Thymus (tissue), 11 donors: Measurements from ENCODE around the gene PSAP. TPM values are rescaled to one million over a fixed set of nuclear protein-coding genes. Genes with fewer than 3 reads are reported as not detected.

Experiments used
- DNase-seq, 9 donors: peaks; one replicate each; pipeline ENCODE4 v3.0.0-alpha.2; 2013; ENCODE audit warnings: low spot score in 9 of 9, low read depth in 6 of 9, missing footprints in 1 of 9
- H3K27ac ChIP-seq, 2 donors: one replicate each; pipeline ENCODE4 v1.5.1; 2013; ENCODE audit warnings: control low read depth in 1 of 2, low read depth in 1 of 2, low read length in 1 of 2, mild to moderate bottlenecking in 1 of 2, moderate library complexity in 1 of 2
- H3K27me3 ChIP-seq, 2 donors: one replicate each; pipeline ENCODE4 v1.5.1; 2013; ENCODE audit warnings: low read length in 1 of 2; ENCODE audit not compliant: control insufficient read depth in 2 of 2, insufficient read depth in 1 of 2
- H3K36me3 ChIP-seq, 2 donors: one replicate each; pipeline ENCODE4 v1.5.1; 2013; ENCODE audit warnings: low read length in 1 of 2, mild to moderate bottlenecking in 1 of 2, moderate library complexity in 1 of 2; ENCODE audit not compliant: control insufficient read depth in 2 of 2, insufficient read depth in 2 of 2
- H3K4me1 ChIP-seq, 2 donors: one replicate each; pipeline ENCODE4 v1.5.1; 2013; ENCODE audit warnings: low read length in 2 of 2; ENCODE audit not compliant: control insufficient read depth in 2 of 2, insufficient read depth in 2 of 2
- H3K4me3 ChIP-seq, 2 donors: one replicate each; pipeline ENCODE4 v1.5.1; 2013; ENCODE audit warnings: low read length in 2 of 2, control low read depth in 1 of 2, mild to moderate bottlenecking in 1 of 2
- H3K9me3 ChIP-seq, 2 donors: one replicate each; pipeline ENCODE4 v1.5.1; 2013; ENCODE audit warnings: low read length in 1 of 2, mild to moderate bottlenecking in 1 of 2; ENCODE audit not compliant: control insufficient read depth in 2 of 2, insufficient read depth in 1 of 2
- whole genome bisulfite sequencing: extraction: QIAGEN DNeasy Blood & Tissue Kit; methylation state at CpG from one replicate; pipeline ENCODE4 v1.1.7; 2013; 5-methylcytosine and 5-hydroxymethylcytosine counted together
- polyA plus RNA-seq: library from polyadenylated mRNA; stranded (reverse); fragments of 200-250 nt; gene quantifications from one replicate; pipeline ENCODE4 v1.2.3, GENCODE V29; 2013
- total RNA-seq: library from RNA; stranded (reverse); fragments of 120-200 nt; gene quantifications from one replicate; pipeline ENCODE4 v1.2.4, GENCODE V29; 2013
- donor health status: healthy.

The PSAP gene
- total and polyA plus RNA-seq, 2 donors = 579 to 613 TPM

GRCh38 chr10:71817831-71818655, 33.0 kb downstream of the PSAP start:
- WGBS = 97% methylated on average over 9 of the region's 9 CpGs
- Histone ChIP-seq H3K36me3 (peaks cover 88 to 89% of the 10 kb centered on the region in 2 donors), H3K27ac (no peak overlapping the region), H3K4me1 (no peaks in the 10 kb centered on the region), H3K27me3 (no peaks in the 10 kb centered on the region), H3K4me3 (no peak overlapping the region), H3K9me3 (no peaks in the 10 kb centered on the region)
- no peak for DNase-seq

- no peak for DNase-seq
- H3K27me3 ChIP-seq = no peaks in the 10 kb centered on the region
- H3K9me3 ChIP-seq = no peaks in the 10 kb centered on the region
- H3K4me3 ChIP-seq = no peak overlapping the region
- no peak overlapping the region for H3K27ac ChIP-seq
- WGBS = 98% methylated on average over 8 of the region's 8 CpGs
- H3K4me1 ChIP-seq = peaks cover 0 to 8% of the 10 kb centered on the region in 2 donors
- H3K36me3 ChIP-seq = peaks cover 85 to 86% of the 10 kb centered on the region in 2 donors
These were observed 34.0 kb downstream of the PSAP start for GRCh38 chr10:71816936-71817618.

- WGBS = 94% methylated on average over 12 of the region's 12 CpGs
- DNase-seq = no peak
- Histone ChIP-seq H3K9me3 (no peaks in the 10 kb centered on the region), H3K4me1 (peaks cover 0 to 12% of the 10 kb centered on the region in 2 donors), H3K4me3 (no peak overlapping the region), H3K36me3 (peaks cover 78 to 80% of the 10 kb centered on the region in 2 donors), H3K27ac (no peak overlapping the region), H3K27me3 (no peaks in the 10 kb centered on the region)
These were observed 34.6 kb downstream of the PSAP start for GRCh38 chr10:71816421-71816851.

GRCh38 chr10:71815515-71816130, 35.4 kb downstream of the PSAP start:
- Histone ChIP-seq H3K36me3 (peaks cover 72 to 74% of the 10 kb centered on the region in 2 donors), H3K9me3 (no peaks in the 10 kb centered on the region), H3K27ac (no peak overlapping the region), H3K27me3 (no peaks in the 10 kb centered on the region), H3K4me3 (no peak overlapping the region), H3K4me1 (peaks cover 0 to 12% of the 10 kb centered on the region in 2 donors)
- DNase-seq = no peak
- WGBS = 97% methylated on average over 15 of the region's 15 CpGs

- no peaks in the 10 kb centered on the region for H3K9me3 ChIP-seq
- no peak overlapping the region for H3K27ac ChIP-seq
- H3K36me3 ChIP-seq = peaks cover 65 to 68% of the 10 kb centered on the region in 2 donors
These were observed 36.1 kb downstream of the PSAP start for GRCh38 chr10:71814922-71815411.

GRCh38 chr10:71812913-71813590, 38.0 kb downstream of the PSAP start:
- Histone ChIP-seq H3K36me3 (peaks cover 46 to 49% of the 10 kb centered on the region in 2 donors), H3K27me3 (no peaks in the 10 kb centered on the region), H3K4me1 (peaks cover 0 to 12% of the 10 kb centered on the region in 2 donors), H3K9me3 (no peaks in the 10 kb centered on the region), H3K27ac (no peak overlapping the region), H3K4me3 (no peak overlapping the region)
- DNase-seq = no peak
- WGBS = 92% methylated on average over 11 of the region's 11 CpGs

More at GRCh38 chr10:71814922-71815411, 36.1 kb downstream of the PSAP start:
- Histone ChIP-seq H3K27me3 (no peaks in the 10 kb centered on the region), H3K4me1 (peaks cover 0 to 12% of the 10 kb centered on the region in 2 donors), H3K4me3 (no peak overlapping the region)
- 96% methylated on average over 26 of the region's 26 CpGs for WGBS
- DNase-seq = no peak

- 57% methylated on average over 22 of the region's 22 CpGs for WGBS
- Histone ChIP-seq H3K36me3 (peaks cover 38 to 41% of the 10 kb centered on the region in 2 donors), H3K9me3 (no peaks in the 10 kb centered on the region), H3K4me1 (peaks cover 0 to 15% of the 10 kb centered on the region in 2 donors), H3K27me3 (no peaks in the 10 kb centered on the region), H3K27ac (no peak overlapping the region), H3K4me3 (no peak overlapping the region)
- peak; percentile 35 to 87 (median 62) for DNase-seq
These were observed 38.8 kb downstream of the PSAP start for GRCh38 chr10:71812016-71812912.

GRCh38 chr10:71811351-71811750, 39.7 kb downstream of the PSAP start:
- H3K27ac ChIP-seq = no peak overlapping the region
- H3K27me3 ChIP-seq = no peaks in the 10 kb centered on the region
- H3K4me3 ChIP-seq = no peak overlapping the region
- H3K36me3 ChIP-seq = peaks cover 29 to 32% of the 10 kb centered on the region in 2 donors
- DNase-seq = no peak
- WGBS = 81% methylated on average over 19 of the region's 19 CpGs
- no peaks in the 10 kb centered on the region for H3K9me3 ChIP-seq
- H3K4me1 ChIP-seq = peaks cover 0 to 22% of the 10 kb centered on the region in 2 donors
